Colonic mucosa (tissue), 4 donors: Measurements from ENCODE around the gene TMEM259. TPM values are rescaled to one million over a fixed set of nuclear protein-coding genes. Genes with fewer than 3 reads are reported as not detected.

Experiments used
- DNase-seq: peaks from one replicate; pipeline ENCODE4 v3.0.0-alpha.2; 2020
- H3K27ac ChIP-seq: fragments of 200-600 bp; one replicate; pipeline ENCODE4 v1.8.0; 2021
- H3K27me3 ChIP-seq: fragments of 200-600 bp; one replicate; pipeline ENCODE4 v1.8.0; 2021
- H3K36me3 ChIP-seq: fragments of 200-600 bp; one replicate; pipeline ENCODE4 v1.8.0; 2021
- H3K4me1 ChIP-seq: fragments of 200-600 bp; one replicate; pipeline ENCODE4 v1.8.0; 2021; ENCODE audit warnings: mild to moderate bottlenecking
- H3K4me3 ChIP-seq: fragments of 200-600 bp; one replicate; pipeline ENCODE4 v1.8.0; 2021
- H3K9ac ChIP-seq, 2 donors: one replicate each; pipeline ENCODE4 v1.7.0; 2013; ENCODE audit warnings: control low read depth in 2 of 2, low read depth in 2 of 2, low read length in 2 of 2
- H3K9me3 ChIP-seq: fragments of 200-600 bp; one replicate; pipeline ENCODE4 v1.8.0; 2021
- CTCF ChIP-seq: fragments of 200-600 bp; IDR thresholded peaks from one replicate; pipeline ENCODE4 v1.8.0; 2022; ENCODE audit warnings: antibody characterized with exemption, mild to moderate bottlenecking
- intact Hi-C: fragments of 100-400 bp; cut with DNase I; formaldehyde crosslinking; loops from one replicate; pipeline ENCODE4 v1.14.1; 2022
- total RNA-seq, 2 donors: library from RNA; stranded (reverse); fragmentation: NEBNext Ultra II Directional in 1 of 2; extraction: Animal tissue kit (Norgen Biotek cat#: 25700) in 1 of 2; gene quantifications; one replicate each; pipeline ENCODE4 v1.2.1, GENCODE V29; 2021
- donor health status: healthy.
- donor health status: DM: no; HTN: no; CAD: no.
- donor health status: DM: no; HTN: no; CAD: no.

TMEM259 gene
- total RNA-seq, 2 donors from 2014 or later = 170 to 235 TPM

- no peak for DNase-seq
- no peaks in the 10 kb centered on the region for H3K9me3 ChIP-seq
Measured at GRCh38 chr19:1049106-1049505, 28.2 kb upstream of the TMEM259 start.

DNA sequence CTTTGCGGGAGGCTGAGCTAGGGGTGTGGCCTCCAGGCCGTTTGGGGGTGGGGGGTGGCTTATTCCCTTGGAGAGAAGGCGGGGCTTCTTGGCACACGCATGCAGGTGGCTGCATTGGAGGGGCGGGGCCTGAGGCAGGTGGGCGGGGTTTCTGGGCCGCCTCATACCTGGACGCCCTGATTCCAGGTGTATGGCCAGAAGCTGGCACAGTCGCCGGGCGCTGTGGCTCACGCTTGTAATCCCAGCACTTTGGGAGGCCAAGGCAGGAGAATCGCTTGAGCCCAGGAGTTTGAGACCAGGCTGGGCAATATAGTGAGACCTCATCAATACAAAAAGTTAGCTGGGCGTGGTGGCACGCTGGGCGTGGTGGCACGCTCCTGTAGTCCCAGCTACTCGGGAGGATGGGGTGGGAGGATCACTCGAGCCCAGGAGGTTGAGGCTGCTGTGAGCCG, 26.8 kb upstream of the TMEM259 start:
- Histone ChIP-seq H3K4me1 (peaks cover 3% of the 10 kb centered on the region), H3K9me3 (no peaks in the 10 kb centered on the region), H3K4me3 (no peak overlapping the region), H3K27me3 (no peaks in the 10 kb centered on the region), H3K36me3 (no peaks in the 10 kb centered on the region), H3K9ac (no peak overlapping the region), H3K27ac (no peak overlapping the region)
- intact Hi-C loops = no loop called here
- no peak for TF ChIP-seq CTCF
- DNase-seq = peak; percentile 42

More at GRCh38 chr19:1049106-1049505, 28.2 kb upstream of the TMEM259 start:
- Histone ChIP-seq H3K4me1 (no peaks in the 10 kb centered on the region), H3K36me3 (no peaks in the 10 kb centered on the region), H3K27ac (no peak overlapping the region), H3K4me3 (no peak overlapping the region), H3K9ac (no peak overlapping the region), H3K27me3 (no peaks in the 10 kb centered on the region)
- intact Hi-C loops = no loop called here
- TF ChIP-seq CTCF = no peak

- H3K9me3 ChIP-seq = no peaks in the 10 kb centered on the region
- H3K27me3 ChIP-seq = no peaks in the 10 kb centered on the region
- no peak for DNase-seq
- no peaks in the 10 kb centered on the region for H3K36me3 ChIP-seq
- H3K4me1 ChIP-seq = peaks cover 4% of the 10 kb centered on the region
- H3K27ac ChIP-seq = no peak overlapping the region
- intact Hi-C loops = no loop called here
- no peak overlapping the region for H3K9ac ChIP-seq
- no peak overlapping the region for H3K4me3 ChIP-seq
- no peak for TF ChIP-seq CTCF
Measured at GRCh38 chr19:1046836-1047695, 26.1 kb upstream of the TMEM259 start.

DNA sequence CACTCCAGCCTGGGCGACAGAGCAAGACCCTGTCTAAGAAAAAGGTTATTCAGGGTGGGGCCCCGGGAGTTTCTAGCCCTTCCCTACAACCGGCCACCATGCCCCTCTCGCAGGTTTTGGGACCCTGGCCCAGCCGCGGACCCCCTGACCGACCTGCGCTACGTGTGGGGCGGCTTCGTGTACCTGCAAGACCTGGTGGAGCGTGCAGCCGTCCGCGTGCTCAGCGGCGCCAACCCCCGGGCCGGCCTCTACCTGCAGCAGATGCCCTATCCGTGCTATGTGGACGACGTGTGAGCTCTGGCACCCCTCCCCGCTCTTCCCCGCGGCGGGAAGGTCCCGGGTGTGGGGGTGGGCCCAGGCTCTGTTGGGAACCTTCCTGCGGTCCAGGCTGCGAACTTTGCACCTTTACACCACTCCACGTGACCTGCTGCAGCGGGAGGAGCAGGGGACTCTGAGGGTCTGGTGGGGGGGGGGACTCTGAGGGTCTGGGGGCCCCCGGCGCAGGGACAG, 25.2 kb upstream of the TMEM259 start:
- Histone ChIP-seq H3K4me3 (no peak overlapping the region), H3K27ac (no peak overlapping the region), H3K4me1 (peaks cover 11% of the 10 kb centered on the region), H3K36me3 (no peaks in the 10 kb centered on the region), H3K27me3 (no peaks in the 10 kb centered on the region), H3K9me3 (no peaks in the 10 kb centered on the region), H3K9ac (no peak overlapping the region)
- intact Hi-C loops = no loop called here
- no peak for DNase-seq
- no peak for TF ChIP-seq CTCF

GRCh38 chr19:1045247-1045603, 24.3 kb upstream of the TMEM259 start:
- Histone ChIP-seq H3K9me3 (no peaks in the 10 kb centered on the region), H3K27ac (no peak overlapping the region), H3K4me3 (no peak overlapping the region), H3K36me3 (no peaks in the 10 kb centered on the region), H3K9ac (no peak overlapping the region), H3K27me3 (no peaks in the 10 kb centered on the region), H3K4me1 (peaks cover 19% of the 10 kb centered on the region)
- intact Hi-C loops = no loop called here
- peak; percentile 57 for DNase-seq
- TF ChIP-seq CTCF = no peak
